H9 (cell line): Measurements from ENCODE around the gene RBPJ. TPM values are rescaled to one million over a fixed set of nuclear protein-coding genes. Genes with fewer than 3 reads are reported as not detected.

ENCODE experiments used
- DNase-seq: peaks from one replicate; pipeline ENCODE4 v3.0.0-alpha.2; 2017
- H2AFZ ChIP-seq: one replicate; pipeline ENCODE4 v1.6.1; 2013; ENCODE audit warnings: mild to moderate bottlenecking, low read length, control low read depth, moderate library complexity
- H2AK5ac ChIP-seq: 2 replicates; pipeline ENCODE4 v1.6.1; 2013; ENCODE audit warnings: low read length, control low read depth, mixed read lengths; ENCODE audit not compliant: insufficient read length
- H2BK120ac ChIP-seq: one replicate; pipeline ENCODE4 v1.6.1; 2013; ENCODE audit warnings: low read depth, mild to moderate bottlenecking, low read length, control low read depth, inconsistent platforms; ENCODE audit not compliant: poor library complexity, severe bottlenecking
- H2BK12ac ChIP-seq: 2 replicates; pipeline ENCODE4 v1.6.1; 2013; ENCODE audit warnings: low read length, control low read depth, mixed read lengths, low read depth; ENCODE audit not compliant: insufficient read length
- H2BK15ac ChIP-seq: 2 replicates; pipeline ENCODE4 v1.6.1; 2013; ENCODE audit warnings: low read depth, low read length, control low read depth
- H2BK20ac ChIP-seq: one replicate; pipeline ENCODE4 v1.6.1; 2013; ENCODE audit warnings: low read depth, mild to moderate bottlenecking, low read length, control low read depth, inconsistent platforms; ENCODE audit not compliant: poor library complexity, severe bottlenecking
- H2BK5ac ChIP-seq: 2 replicates; pipeline ENCODE4 v1.6.1; 2013; ENCODE audit warnings: low read length, control low read depth, mixed read lengths; ENCODE audit not compliant: insufficient read length
- H3K14ac ChIP-seq: 2 replicates; pipeline ENCODE4 v1.6.1; 2013; ENCODE audit warnings: low read length, control low read depth; ENCODE audit not compliant: insufficient read depth
- H3K18ac ChIP-seq: 2 replicates; pipeline ENCODE4 v1.6.1; 2013; ENCODE audit warnings: low read depth, mild to moderate bottlenecking, mixed read lengths, low read length, control low read depth; ENCODE audit not compliant: insufficient read length
- H3K23ac ChIP-seq: 2 replicates; pipeline ENCODE4 v1.6.1; 2013; ENCODE audit warnings: low read length, control low read depth, mixed read lengths, low read depth; ENCODE audit not compliant: insufficient read length
- H3K23me2 ChIP-seq: 2 replicates; pipeline ENCODE4 v1.6.1; 2013; ENCODE audit warnings: low read depth, mild to moderate bottlenecking, mixed read lengths, low read length, control low read depth; ENCODE audit not compliant: insufficient read length, poor library complexity, severe bottlenecking
- H3K27ac ChIP-seq: 2 replicates; pipeline ENCODE4 v1.5.1; 2013; ENCODE audit warnings: low read length, control low read depth, mixed read lengths, low read depth; ENCODE audit not compliant: insufficient read length
- H3K27me3 ChIP-seq: 2 replicates; pipeline ENCODE4 v1.6.1; 2013; ENCODE audit warnings: low read length, control low read depth, inconsistent platforms; ENCODE audit not compliant: insufficient read depth
- H3K4ac ChIP-seq: 2 replicates; pipeline ENCODE4 v1.6.1; 2013; ENCODE audit warnings: low read depth, mild to moderate bottlenecking, control low read depth, inconsistent platforms, low read length, moderate library complexity
- H3K4me1 ChIP-seq: 2 replicates; pipeline ENCODE4 v1.6.1; 2013; ENCODE audit warnings: low read length, control low read depth, inconsistent platforms; ENCODE audit not compliant: insufficient read depth
- H3K4me2 ChIP-seq: 2 replicates; pipeline ENCODE4 v1.6.1; 2013; ENCODE audit warnings: low read length, control low read depth, mixed read lengths; ENCODE audit not compliant: insufficient read length, insufficient read depth
- H3K56ac ChIP-seq: 2 replicates; pipeline ENCODE4 v1.6.1; 2013; ENCODE audit warnings: low read depth, mild to moderate bottlenecking, mixed read lengths, low read length, control low read depth; ENCODE audit not compliant: insufficient read length
- H3K79me1 ChIP-seq: 2 replicates; pipeline ENCODE4 v1.6.1; 2013; ENCODE audit warnings: low read depth, mild to moderate bottlenecking, moderate library complexity, low read length, control low read depth, inconsistent platforms; ENCODE audit not compliant: insufficient read depth, poor library complexity, severe bottlenecking
- H3K79me2 ChIP-seq: 2 replicates; pipeline ENCODE4 v1.6.1; 2013; ENCODE audit warnings: low read length, control low read depth, inconsistent platforms; ENCODE audit not compliant: insufficient read depth
- H3K9ac ChIP-seq: 2 replicates; pipeline ENCODE4 v1.6.1; 2013; ENCODE audit warnings: low read length, control low read depth, mixed read lengths; ENCODE audit not compliant: insufficient read length; ENCODE audit errors: extremely low read depth
- H3K9me3 ChIP-seq: one replicate; pipeline ENCODE4 v1.6.1; 2013; ENCODE audit warnings: low read depth, low read length, inconsistent platforms; ENCODE audit not compliant: control insufficient read depth
- H3T11ph ChIP-seq: one replicate; pipeline ENCODE4 v1.6.1; 2013; ENCODE audit warnings: mild to moderate bottlenecking, low read length, control low read depth, inconsistent platforms
- H4K20me1 ChIP-seq: one replicate; pipeline ENCODE4 v1.6.1; 2013; ENCODE audit not compliant: control insufficient read depth, insufficient read length, insufficient read depth
- H4K5ac ChIP-seq: 2 replicates; pipeline ENCODE4 v1.6.1; 2013; ENCODE audit warnings: low read depth, mild to moderate bottlenecking, mixed read lengths, low read length, control low read depth; ENCODE audit not compliant: insufficient read length
- H4K8ac ChIP-seq: replicated peaks from 2 replicates; pipeline ENCODE4 v1.6.1; 2013; ENCODE audit warnings: low read length, control low read depth, mixed read lengths, low read depth; ENCODE audit not compliant: insufficient read length
- H4K91ac ChIP-seq: 2 replicates; pipeline ENCODE4 v1.6.1; 2013; ENCODE audit warnings: low read depth, mild to moderate bottlenecking, moderate library complexity, mixed read lengths, low read length, control low read depth; ENCODE audit not compliant: insufficient read length
- H3K27ac Mint-ChIP-seq, 3 experiments: 2 replicates in 2 of 3; 3 replicates in 1 of 3; pipeline ENCODE4 v1.8.0; 2020 to 2021; ENCODE audit warnings: mixed read lengths in 3 of 3, mild to moderate bottlenecking in 1 of 3, moderate library complexity in 1 of 3
- H3K27me3 Mint-ChIP-seq: 2 replicates; pipeline ENCODE4 v1.8.0; 2021; ENCODE audit warnings: low read depth, mild to moderate bottlenecking, moderate library complexity, mixed read lengths
- H3K36me3 Mint-ChIP-seq, 3 experiments: 2 replicates in 2 of 3; 3 replicates in 1 of 3; pipeline ENCODE4 v1.8.0; 2020 to 2021; ENCODE audit warnings: low read depth in 3 of 3, mixed read lengths in 3 of 3; ENCODE audit not compliant: insufficient read depth in 1 of 3
- H3K4me1 Mint-ChIP-seq, 2 experiments: 2 replicates each; pipeline ENCODE4 v1.8.0; 2020; ENCODE audit warnings: mixed read lengths in 2 of 2
- H3K4me3 Mint-ChIP-seq, 2 experiments: 2 replicates in 1 of 2; 3 replicates in 1 of 2; pipeline ENCODE4 v1.8.0; 2020 to 2021; ENCODE audit warnings: mild to moderate bottlenecking in 2 of 2, mixed read lengths in 2 of 2, moderate library complexity in 1 of 2
- H3K9me3 Mint-ChIP-seq, 2 experiments: 2 replicates in 1 of 2; 3 replicates in 1 of 2; pipeline ENCODE4 v1.8.0; 2020; ENCODE audit warnings: mild to moderate bottlenecking in 2 of 2, mixed read lengths in 2 of 2, moderate library complexity in 1 of 2
- WGBS: extraction: QIAGEN DNeasy Blood & Tissue Kit; methylation state at CpG from one replicate; pipeline ENCODE4 v1.1.7; 2013; ENCODE audit warnings: missing lambda C conversion rate, low lambda C conversion rate, mixed read lengths; ENCODE audit not compliant: insufficient read length; ENCODE audit errors: extremely low coverage; 5-methylcytosine and 5-hydroxymethylcytosine counted together
- total RNA-seq: library from RNA; stranded (reverse); gene quantifications from 2 replicates; pipeline ENCODE4 v1.2.1, GENCODE V29; 2021
- TF ChIP-seq, protein P1 (sequence below): fragments of 200-600 bp; sonication (generic); conservative IDR thresholded peaks from 3 replicates; pipeline ENCODE4 v1.8.0; 2021; ENCODE audit warnings: antibody characterized with exemption, mild to moderate bottlenecking

Gene RBPJ
- total RNA-seq, 1 experiment from 2014 or later: 166 TPM

DNA sequence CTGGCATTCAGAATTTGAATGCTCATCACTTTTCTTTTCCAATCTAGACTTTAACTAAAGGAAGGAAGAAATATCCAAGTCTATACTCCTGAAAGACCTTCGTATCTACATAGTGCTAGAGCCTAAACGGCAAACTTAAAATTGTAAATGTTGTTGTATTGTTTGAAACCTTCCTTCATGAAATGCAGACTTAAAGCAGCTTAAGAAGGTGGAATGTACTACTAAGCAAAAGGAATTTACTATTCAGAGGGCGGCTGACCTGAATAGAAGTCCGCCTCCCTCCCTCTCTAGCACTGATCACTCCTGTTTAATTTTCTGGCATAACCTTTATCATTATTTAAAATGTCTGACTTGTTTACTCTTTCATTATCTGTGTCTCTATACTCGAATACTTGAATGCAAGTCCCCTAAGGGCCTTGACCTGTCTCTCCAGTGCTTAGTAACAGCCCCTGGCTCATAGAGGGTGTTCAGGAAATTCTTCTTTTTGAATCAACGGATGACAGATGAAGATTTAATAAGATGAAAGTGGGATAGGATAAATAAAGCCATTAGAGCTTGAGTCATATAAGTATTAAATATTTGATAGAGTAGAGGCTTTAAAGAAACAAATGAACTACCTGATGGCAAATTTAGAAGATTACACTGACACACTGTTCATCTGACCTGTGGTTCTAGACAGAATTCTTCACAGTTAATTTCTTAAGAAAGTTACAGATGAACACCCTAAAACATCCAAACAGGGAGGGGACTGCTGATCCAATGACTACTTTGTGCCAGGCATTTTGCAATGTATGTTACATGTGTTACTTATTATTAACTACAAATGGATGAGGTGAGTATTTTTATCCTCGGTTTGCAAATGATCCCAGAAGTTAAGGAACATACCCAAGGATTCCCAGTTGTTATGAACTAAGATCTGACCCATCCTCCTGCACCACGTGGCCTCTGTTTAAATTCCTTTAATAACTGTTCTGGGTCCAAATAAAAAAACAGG is 20.2 kb upstream of the RBPJ start:
- H3K9ac ChIP-seq: no peak overlapping the region
- H3K4me2 ChIP-seq: peak overlapping the region; percentile 8
- no peak overlapping the region for H3K14ac ChIP-seq
- H4K20me1 ChIP-seq: no peaks in the 10 kb centered on the region
- no peak overlapping the region for H2AFZ ChIP-seq
- H3K23ac ChIP-seq: no peak overlapping the region
- H3K4ac ChIP-seq: no peak overlapping the region
- H3K79me1 ChIP-seq: no peaks in the 10 kb centered on the region
- no peak overlapping the region for H4K91ac ChIP-seq
- no peak overlapping the region for H2AK5ac ChIP-seq
- no peak overlapping the region; a peak in 2 of 5 replicates for H3K4me3 Mint-ChIP-seq
- no peaks in the 10 kb centered on the region for H3K79me2 ChIP-seq
- no peak overlapping the region for H3K56ac ChIP-seq
- H3K18ac ChIP-seq: no peak overlapping the region
- H3K4me1 ChIP-seq: peaks cover 6% of the 10 kb centered on the region
- H3K23me2 ChIP-seq: no peaks in the 10 kb centered on the region
- TF ChIP-seq, protein P1, sequence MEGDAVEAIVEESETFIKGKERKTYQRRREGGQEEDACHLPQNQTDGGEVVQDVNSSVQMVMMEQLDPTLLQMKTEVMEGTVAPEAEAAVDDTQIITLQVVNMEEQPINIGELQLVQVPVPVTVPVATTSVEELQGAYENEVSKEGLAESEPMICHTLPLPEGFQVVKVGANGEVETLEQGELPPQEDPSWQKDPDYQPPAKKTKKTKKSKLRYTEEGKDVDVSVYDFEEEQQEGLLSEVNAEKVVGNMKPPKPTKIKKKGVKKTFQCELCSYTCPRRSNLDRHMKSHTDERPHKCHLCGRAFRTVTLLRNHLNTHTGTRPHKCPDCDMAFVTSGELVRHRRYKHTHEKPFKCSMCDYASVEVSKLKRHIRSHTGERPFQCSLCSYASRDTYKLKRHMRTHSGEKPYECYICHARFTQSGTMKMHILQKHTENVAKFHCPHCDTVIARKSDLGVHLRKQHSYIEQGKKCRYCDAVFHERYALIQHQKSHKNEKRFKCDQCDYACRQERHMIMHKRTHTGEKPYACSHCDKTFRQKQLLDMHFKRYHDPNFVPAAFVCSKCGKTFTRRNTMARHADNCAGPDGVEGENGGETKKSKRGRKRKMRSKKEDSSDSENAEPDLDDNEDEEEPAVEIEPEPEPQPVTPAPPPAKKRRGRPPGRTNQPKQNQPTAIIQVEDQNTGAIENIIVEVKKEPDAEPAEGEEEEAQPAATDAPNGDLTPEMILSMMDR: no peak
- H3K9me3 Mint-ChIP-seq: no peaks in the 10 kb centered on the region; a peak in 2 of 5 replicates
- H2BK5ac ChIP-seq: no peak overlapping the region
- peaks cover 0 to 4% (median 1%) of the 10 kb centered on the region in 3 experiments; a peak in 3 of 7 replicates for H3K36me3 Mint-ChIP-seq
- WGBS: no CpG with 5 or more reads among the region's 8 CpGs
- no peak overlapping the region for H2BK20ac ChIP-seq
- no peak overlapping the region for H2BK120ac ChIP-seq
- no peak for DNase-seq
- peak overlapping the region; percentile 86 for H3K27ac ChIP-seq
- H3K9me3 ChIP-seq: no peaks in the 10 kb centered on the region
- H2BK12ac ChIP-seq: no peak overlapping the region
- H4K8ac ChIP-seq: no peak overlapping the region
- no peak overlapping the region for H3T11ph ChIP-seq
- no peaks in the 10 kb centered on the region for H3K27me3 ChIP-seq
- H2BK15ac ChIP-seq: no peak overlapping the region
- no peak overlapping the region for H4K5ac ChIP-seq
- peak overlapping the region; percentile 96 to 97 (median 97) for H3K27ac Mint-ChIP-seq
- peaks cover 55 to 58% of the 10 kb centered on the region in 2 experiments for H3K4me1 Mint-ChIP-seq
- no peaks in the 10 kb centered on the region for H3K27me3 Mint-ChIP-seq
